ENCODE data around the gene GYG1.

Gene GYG1

DNA sequence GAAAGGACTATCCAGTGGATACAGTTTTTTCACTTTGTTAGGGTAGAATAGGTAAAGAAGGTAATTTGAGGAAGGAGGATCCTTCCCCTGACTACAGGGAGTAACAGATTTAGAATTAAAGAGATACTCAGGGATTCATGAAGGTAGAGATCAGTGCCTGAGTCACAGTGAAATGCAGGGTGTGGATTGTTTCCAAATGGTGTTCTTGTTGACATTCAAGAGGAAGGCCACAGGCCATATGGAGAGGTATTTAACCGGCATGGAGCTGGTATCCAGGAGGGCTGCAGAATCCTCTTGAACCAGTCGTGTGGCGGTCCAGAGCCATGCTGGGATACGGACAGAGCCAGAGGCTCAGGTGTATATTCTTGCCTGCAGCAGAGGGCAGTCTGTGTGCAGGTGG lies 28.2 kb downstream of the GYG1 start:
- no peak for DNase-seq

DNA sequence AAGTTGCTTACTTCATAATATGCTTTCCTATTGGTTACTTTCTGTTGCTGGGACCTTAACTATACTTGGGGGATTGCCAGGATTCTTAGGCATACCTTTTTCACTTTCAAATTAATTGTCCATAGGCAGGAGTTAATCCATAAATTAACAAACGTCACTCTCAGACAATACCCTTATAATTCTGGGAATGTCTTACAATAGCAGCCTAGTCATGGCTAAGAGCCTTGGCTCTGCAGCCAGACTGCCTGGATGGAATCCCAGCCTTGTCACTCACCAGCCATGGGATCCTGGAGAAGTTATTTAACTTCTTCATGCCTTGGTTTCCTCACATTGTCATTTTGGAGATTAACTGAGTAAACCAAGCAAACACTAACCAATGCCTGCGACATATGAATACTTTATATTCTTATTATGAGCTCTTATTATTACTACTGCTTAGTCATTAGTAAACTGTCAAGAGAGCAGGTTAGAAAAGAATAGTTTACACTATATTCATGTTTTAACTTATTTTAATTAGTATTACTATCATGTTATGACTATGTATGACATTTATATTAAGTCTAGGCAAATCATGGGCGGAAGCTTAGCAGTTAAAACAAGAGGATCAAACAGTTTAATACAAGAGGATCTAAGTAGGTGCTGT lies 29.0 kb downstream of the GYG1 start:
- no peak for DNase-seq

DNA sequence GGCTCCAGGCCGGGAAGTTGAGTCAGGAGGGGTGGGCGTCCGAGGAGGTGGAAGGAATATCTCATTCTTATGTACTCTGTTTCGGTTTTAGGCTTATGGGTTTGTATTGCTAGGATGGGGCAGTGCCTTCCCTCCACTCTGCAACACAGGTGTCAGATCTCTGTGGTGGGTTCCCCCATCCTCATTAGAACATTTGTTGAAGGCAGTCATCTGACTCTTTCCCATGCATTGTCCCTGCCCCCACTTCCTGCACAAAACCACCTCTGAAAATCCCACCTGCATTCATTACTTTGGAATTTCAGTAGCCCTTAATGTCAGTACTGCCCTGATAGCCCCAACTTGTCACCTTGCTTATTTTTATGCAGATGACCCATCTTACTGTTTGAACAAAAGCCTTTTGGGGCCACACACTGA lies 29.5 kb downstream of the GYG1 start:
- DNase-seq = no peak

DNA sequence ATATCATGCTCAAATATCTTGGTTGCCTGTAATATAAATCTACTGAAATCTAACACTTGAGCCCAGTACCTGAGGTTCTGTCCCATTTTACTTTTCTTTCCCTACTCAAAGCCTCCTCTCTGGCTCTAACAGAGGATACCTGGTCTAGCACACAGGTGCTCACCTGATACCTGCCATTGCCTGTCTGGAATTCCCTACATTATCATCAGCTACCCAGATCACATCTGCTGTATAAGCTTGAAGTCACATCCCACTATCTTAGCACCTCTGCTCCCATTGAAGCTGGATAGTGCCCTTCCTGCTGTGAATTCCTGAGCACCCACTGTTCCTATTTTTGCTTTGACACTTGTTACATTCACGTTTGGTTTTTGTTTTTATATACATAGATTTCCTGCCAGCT lies 30.5 kb downstream of the GYG1 start:
- no peak for DNase-seq

DNA sequence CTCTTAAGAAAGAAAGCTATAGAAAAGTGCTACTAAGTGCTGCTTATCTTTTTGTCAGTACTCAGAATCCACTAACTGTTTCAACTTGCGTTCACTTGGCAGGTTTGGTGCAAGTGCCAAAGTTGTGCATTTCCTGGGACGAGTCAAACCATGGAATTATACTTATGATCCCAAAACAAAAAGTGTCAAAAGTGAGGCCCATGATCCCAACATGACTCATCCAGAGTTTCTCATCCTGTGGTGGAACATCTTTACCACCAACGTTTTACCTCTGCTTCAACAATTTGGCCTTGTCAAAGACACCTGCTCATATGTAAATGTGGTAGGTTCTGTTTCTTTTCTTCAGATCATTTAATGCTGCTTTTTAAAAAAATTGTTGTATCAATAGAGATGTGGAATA lies 32.6 kb downstream of the GYG1 start:
- no peak for DNase-seq

DNA sequence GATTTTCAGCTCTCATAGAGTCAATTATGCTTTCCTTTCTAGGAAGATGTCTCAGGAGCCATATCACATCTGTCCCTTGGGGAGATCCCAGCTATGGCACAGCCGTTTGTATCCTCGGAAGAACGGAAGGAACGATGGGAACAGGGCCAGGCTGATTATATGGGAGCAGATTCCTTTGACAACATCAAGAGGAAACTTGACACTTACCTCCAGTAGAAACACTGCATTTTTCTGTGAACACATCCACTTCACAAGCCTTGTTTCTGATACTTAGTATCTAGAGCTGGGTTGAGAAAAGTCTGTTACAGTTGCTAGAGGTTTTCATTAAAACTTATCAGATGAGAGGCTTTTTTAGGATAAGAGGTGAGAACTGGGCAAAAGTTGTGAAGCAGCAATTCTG lies 35.4 kb downstream of the GYG1 start:
- no peak for DNase-seq

DNA sequence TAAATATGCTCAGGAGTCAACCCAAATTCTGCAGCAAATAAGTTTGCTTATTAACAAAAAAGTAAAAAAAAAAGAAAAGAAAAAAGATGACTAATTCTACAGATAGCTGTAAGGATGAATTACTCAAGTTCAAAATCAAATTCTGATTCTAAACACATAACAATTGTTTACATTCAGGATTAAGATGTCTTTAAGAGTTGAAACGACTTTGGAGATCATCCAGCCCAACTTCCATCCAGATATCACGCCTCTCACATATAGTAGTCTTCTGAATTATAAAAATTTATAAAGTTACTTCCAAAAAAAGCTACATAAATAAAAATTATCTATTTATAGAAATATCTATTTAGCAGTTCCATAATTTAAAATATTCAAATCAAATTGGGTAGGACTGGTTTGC lies 39.8 kb downstream of the GYG1 start:
- DNase-seq = no peak

DNA sequence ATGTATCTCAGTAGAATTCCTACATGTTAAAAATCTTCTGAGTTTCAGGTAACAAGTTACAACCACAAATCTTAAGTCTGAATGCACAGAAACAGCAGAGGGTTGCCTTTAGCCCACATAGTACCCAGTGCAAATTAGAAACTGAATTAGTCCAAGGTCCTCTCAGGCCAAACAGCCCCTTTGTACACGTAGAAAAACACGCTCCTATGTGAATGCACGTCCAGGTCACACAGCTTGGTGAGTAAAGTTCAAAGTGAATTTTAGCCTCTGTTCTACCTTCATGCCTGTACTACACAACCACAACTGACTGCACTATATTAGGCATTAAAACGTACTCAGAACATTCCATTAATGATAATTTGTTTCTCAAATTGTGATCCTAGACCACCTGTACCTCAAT lies 46.3 kb downstream of the GYG1 start:
- DNase-seq = no peak

DNA sequence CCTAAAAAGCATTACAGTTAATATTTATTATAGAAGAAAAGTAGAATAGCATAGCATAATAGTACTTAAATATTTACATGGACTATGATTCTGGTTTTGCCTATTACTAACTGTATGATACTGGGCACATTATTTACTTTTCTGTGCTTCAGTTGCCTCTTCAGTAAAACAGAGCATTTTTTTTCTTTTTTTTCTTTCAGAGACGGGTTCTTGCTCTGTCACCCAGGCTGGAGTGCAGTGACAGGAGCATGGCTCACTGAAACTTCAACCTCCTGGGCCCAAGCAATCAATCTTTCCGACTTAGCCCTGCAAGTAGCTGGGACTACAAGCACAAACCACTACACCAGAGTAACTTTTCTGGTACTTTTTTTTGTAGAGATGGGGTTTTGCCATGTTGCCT lies 47.0 kb downstream of the GYG1 start:
- no peak for DNase-seq

DNA sequence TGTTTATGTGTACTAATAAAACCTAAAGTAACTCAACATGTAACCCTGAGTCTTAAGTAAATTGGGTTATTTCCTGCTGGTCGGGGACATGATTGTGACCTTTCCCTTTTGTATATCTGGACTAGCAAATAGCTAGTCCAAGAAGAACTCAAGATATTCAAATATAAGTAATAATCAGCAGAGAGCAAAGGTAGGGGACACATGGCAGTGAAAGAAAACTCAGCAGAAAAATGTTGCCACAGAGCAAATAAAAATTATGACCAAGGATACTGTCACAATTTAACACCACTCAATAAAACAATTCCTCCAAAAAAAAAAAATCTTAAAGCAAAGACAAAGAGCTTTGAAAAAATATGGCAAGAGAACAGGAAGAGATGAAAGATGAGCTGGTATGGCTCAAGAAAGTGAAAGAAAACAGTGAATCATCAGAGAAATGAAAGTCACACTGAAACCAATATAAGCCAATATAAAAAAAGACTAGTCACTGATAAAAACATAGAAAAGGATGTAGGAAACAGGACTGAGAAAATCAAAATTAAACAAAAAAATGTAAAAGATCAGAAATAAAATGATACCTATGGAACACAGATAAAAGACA lies 51.5 kb downstream of the GYG1 start:
- no peak for DNase-seq

DNA sequence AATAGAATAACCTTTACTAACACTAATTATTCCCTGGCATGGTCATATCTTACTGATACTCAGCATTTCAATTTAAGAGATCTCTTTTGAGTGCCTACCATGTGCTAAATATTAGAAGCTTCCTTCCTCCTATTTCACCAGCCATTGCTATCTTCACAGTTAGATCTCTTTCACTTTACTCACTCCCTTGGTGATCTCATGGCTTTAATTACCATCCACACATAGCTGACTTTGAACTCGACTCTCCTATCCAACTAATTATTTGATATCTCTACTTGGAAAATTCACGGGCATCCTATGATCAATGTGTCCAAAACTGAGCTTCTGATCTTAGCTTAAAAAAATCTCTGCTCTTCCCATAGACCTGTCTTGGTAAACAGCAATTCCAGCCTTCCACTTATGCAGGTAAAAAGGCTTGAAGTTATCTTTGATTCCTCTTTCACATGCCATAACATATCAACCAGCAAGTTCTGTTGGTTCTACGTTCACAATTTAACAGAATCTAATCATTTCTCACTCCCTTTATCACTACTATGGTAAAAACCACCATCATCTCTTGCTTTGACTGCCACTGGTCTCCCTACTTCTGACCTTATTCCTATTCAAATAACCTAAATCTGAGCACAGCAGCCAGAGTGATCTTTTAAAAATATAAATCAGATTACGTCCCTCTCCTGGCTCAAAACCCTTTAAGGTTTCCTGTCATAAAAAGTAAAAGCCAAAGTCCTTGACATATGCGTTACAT lies 53.2 kb downstream of the GYG1 start:
- no peak for DNase-seq

DNA sequence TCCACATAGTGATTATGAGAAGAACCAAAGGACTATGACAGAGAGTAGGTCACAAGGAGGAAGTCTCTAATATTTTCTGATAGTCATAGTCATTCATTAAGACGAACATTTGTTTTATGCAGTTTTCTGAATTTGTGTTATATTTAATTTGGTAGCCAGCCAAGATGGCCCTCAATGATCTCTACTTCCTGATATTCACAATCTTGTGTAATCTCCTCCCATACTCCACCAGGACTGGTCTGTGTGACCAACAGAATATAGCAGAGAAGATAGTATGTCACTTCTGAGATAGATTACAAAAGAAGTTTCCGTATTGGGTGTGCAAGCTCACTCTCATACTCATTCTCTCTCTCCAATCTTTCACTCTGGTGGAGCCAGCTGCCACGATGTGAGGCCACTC lies 64.2 kb downstream of the GYG1 start:
- DNase-seq = no peak

DNA sequence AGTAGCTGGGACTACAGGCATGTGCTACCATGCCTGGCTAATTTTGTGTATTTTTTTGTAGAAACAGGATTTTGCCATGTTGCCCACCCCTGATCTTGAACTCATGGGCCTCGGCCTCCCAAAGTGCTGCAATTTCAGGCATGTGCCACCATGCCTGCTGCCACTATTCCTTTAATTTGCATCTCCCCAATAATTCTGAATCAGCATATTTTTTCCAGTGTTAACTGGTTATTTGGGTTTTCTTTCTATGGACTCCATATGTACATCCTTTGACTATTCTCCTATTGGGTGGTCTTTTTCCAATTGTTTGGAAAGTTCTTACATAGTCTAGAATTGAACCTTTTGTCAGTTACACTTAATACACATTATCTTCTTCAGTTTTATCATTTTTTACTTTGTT lies 66.9 kb downstream of the GYG1 start:
- DNase-seq = no peak

DNA sequence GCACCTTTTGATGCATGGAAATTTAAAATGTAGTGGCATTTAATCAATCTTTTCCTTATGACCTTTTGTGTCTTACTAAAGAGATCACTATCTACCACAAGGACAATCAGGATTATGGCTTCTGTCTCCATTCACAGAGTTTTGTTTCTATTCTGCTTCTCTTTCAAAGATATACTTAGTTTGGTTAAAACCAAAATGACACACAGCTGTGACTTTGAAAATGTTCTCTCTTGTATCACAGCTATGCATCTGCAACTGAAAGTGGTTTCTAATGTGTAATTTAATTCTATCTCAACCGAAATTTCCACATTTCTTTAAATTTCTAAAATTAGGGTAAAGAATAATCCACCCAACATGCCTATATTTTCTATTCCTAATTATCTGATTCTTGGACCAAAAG lies 67.3 kb downstream of the GYG1 start:
- no peak for DNase-seq

DNA sequence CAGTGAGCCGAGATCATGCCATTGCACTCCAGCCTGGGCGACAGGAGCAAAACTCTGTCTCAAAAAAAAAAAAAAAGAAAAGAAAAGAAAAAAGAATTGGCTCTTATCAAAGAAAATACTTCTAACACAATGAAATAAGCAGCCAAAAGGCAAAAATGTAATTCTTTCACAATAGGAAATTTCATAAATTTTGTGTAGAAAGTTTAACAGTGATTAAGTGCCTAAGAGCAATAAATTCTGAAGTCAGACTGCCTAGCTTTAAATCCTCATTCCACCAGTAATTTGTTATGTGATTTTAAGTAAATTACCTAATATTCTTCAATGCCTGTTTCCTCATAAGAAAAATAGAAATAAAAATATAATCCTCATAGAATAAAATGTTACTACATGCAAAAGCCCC lies 70.4 kb downstream of the GYG1 start:
- no peak for DNase-seq

DNA sequence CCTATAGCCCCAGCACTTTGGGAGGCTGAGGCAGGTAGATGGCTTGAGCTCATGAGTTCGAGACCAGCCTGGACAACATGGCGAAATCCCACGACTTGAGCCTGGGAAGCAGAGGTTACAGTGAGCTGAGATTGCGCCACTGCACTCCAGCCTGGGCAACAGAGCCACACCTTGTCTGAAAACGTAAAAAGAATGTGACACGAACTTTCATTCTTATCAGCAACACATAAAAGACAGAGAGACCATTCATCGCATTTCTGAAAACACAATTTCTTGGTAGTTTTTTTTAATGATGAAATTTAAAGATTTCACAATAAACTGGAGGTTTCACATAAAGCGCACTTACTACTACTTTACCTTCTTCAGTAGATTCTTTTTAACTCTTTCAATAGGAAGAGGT lies 76.5 kb downstream of the GYG1 start:
- DNase-seq = no peak

Data from activated CD4-positive, alpha-beta T cell treated with anti-CD3 and anti-CD28 coated beads, Interleukin-2, amount 50 U/mL, for 4 hours (primary cell).